Activated naive CD4-positive, alpha-beta T cell treated with anti-CD3 and anti-CD28 coated beads, Interleukin-2, amount 50 U/mL, for 72 hours (primary cell): ENCODE data around the gene C20orf173. TPM values are rescaled to one million over a fixed set of nuclear protein-coding genes. Genes with fewer than 3 reads are reported as not detected.
"Not testable (repeated sequence)": the region's sequence is repeated elsewhere in the genome, so short reads cannot be mapped to it uniquely, and the experiment has no call there.

ENCODE experiments used
- ATAC-seq, 2 donors: fragments of 150-1000 bp; cut with Tn5 transposase; 2 replicates each; pipeline ENCODE4 v1.10.0; 2021; ENCODE audit warnings: mild to moderate bottlenecking in 2 of 2, moderate library complexity in 2 of 2
- DNase-seq, 2 donors: peaks; one replicate each; pipeline ENCODE4 v3.0.0; 2021 to 2022; ENCODE audit warnings: low spot score in 2 of 2
- H3K27ac Mint-ChIP-seq, 2 donors: one replicate each; pipeline ENCODE4 v1.8.0; 2022; ENCODE audit warnings: mild to moderate bottlenecking in 2 of 2, mixed read lengths in 2 of 2
- H3K36me3 Mint-ChIP-seq, 2 donors: one replicate each; pipeline ENCODE4 v1.8.0; 2022; ENCODE audit warnings: mixed read lengths in 2 of 2
- H3K9me3 Mint-ChIP-seq, 2 donors: one replicate each; pipeline ENCODE4 v1.8.0; 2022; ENCODE audit warnings: mixed read lengths in 2 of 2
- total RNA-seq, 2 donors: library from RNA; stranded (reverse); gene quantifications; one replicate each; pipeline ENCODE4 v1.2.3, GENCODE V29; 2022

Gene C20orf173
- total RNA-seq, 2 donors from 2014 or later, result not detected

DNA sequence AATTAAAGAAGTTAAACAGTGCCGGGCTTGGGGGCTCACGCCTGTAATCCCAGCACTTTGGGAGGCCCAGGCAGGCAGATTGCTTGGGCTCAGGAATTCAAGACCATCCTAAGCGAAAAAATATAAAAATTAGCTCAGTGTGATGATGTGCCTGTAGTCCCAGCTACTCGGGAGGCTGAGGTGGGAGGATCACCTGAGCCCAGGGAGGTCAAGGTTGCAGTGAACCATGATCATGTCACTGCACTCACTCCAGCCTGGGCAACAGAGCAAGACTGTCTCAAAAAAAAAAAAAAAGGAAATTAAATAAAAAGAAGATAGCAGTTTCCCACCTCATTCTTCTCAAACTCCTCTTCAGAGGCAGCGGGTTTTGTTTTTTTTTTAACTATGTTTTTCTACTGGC is 11.7 kb downstream of the C20orf173 start:
- not testable (repeated sequence) for DNase-seq, H3K27ac Mint-ChIP-seq, H3K36me3 Mint-ChIP-seq, H3K9me3 Mint-ChIP-seq, ATAC-seq

DNA sequence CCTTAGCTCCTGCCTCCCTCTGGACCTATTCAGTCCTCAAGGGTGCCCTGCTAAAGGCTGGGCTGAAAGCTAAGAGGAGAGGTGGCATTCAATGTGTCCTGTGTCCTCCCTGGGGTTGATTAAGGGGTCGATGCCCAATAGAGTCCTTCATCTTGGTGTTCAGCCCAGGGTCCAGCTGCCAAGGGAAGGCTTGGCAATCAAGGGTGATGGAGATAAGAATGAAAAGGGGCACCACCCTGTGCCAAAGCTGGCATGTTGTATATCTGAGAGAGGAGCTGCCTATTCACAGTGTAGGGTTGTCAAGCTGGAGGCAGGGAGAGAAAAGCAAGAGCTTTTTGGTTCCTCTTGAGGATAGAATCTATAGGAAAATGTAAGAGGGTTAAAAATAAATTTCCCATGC is 12.3 kb downstream of the C20orf173 start:
- DNase-seq (no peak), ATAC-seq (no peak)
- Mint-ChIP-seq H3K9me3 (no peaks in the 10 kb centered on the region), H3K27ac (peak overlapping the region in 1 of 2 donors; percentile 16), H3K36me3 (no peaks in the 10 kb centered on the region)

DNA sequence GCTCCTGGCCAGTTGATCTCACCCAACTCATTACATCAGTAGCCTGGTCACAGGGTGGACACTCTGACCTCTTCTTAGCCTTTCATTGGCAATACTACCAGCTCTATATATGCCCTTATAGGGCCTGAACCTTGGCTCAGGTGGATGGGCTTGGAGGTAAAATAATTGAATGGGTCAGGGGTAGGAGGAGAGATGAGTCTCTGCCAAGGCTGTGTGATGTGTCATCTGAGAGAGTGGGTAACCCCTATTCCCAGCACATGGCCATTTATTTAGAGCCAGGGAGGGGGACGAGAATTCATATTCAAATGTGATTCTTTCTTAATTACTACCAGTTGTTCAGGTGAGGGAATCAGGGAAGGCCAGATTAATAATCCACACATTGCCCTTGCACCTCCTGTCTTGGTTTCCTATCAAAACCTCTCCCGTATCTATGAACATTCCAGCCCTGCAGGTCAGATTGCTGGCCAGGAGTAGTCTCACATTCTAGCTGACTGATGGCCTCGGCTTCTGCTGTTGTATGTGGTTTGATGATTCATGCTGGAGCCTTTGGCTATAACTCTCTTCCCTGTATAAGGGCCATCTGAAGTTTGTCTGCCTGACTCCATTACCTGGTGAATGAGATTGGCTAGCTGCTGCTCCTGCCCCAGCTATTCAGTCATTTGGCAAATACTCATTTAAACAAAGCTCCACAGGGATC is 13.4 kb downstream of the C20orf173 start:
- peak; percentile 22 to 25 for ATAC-seq
- DNase-seq, result no peak
- no peaks in the 10 kb centered on the region for H3K9me3 Mint-ChIP-seq
- H3K36me3 Mint-ChIP-seq, result no peaks in the 10 kb centered on the region
- H3K27ac Mint-ChIP-seq, result peak overlapping the region; percentile 35 to 65

DNA sequence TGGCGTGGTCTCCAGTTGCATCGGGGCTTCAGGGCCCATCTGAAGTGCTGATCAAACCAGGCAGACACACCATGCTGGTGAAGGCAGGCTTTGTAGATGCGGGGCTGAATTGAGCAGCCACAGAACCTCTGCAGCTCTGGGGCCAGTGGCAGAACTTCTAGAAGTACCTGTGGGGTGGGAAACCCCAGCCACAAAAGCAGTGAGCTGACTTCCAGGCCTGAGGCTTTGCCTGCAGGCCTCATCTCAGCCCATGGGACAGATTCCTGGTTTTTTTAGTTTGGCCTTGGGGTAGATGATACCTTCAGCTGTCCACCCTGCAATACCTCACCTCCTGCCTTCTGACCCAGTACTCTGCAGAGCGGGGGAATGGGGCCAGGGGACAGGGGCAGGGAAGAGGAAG is 14.1 kb downstream of the C20orf173 start:
- peak overlapping the region in 1 of 2 donors; percentile 35 for H3K27ac Mint-ChIP-seq
- DNase-seq (no peak), ATAC-seq (no peak)
- H3K9me3 Mint-ChIP-seq, result no peaks in the 10 kb centered on the region
- H3K36me3 Mint-ChIP-seq, result no peaks in the 10 kb centered on the region

DNA sequence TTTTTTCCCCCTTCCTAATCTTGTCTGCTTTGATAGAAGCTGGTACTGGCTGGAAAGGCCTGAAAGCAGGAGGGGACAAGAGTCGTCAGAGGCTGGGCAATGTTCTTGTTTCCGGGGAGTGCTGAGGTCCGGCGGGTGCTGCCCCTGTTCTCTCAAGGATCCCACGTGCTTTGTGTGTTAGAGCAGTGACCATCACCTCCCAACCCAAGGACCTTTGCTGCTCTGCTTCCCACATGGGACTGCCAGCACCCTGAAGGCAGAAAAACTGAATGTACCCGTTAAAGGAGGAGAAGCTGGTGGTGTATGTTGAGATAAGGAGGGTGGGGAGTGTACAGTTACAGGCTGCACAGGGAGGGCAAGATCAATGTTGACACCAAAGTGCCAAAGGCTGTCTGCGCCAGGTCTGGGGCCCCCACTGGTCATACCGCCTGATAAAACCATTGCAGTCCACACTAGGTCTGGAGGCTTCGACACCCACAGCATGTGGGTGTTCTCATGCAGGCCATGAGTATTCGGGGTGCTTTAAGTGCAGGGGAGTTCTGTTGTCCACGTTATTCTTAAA is 15.0 kb downstream of the C20orf173 start:
- H3K9me3 Mint-ChIP-seq, result no peaks in the 10 kb centered on the region
- no peaks in the 10 kb centered on the region for H3K36me3 Mint-ChIP-seq
- no peak for ATAC-seq
- peak overlapping the region in 1 of 2 donors; percentile 90 for H3K27ac Mint-ChIP-seq
- no peak for DNase-seq

DNA sequence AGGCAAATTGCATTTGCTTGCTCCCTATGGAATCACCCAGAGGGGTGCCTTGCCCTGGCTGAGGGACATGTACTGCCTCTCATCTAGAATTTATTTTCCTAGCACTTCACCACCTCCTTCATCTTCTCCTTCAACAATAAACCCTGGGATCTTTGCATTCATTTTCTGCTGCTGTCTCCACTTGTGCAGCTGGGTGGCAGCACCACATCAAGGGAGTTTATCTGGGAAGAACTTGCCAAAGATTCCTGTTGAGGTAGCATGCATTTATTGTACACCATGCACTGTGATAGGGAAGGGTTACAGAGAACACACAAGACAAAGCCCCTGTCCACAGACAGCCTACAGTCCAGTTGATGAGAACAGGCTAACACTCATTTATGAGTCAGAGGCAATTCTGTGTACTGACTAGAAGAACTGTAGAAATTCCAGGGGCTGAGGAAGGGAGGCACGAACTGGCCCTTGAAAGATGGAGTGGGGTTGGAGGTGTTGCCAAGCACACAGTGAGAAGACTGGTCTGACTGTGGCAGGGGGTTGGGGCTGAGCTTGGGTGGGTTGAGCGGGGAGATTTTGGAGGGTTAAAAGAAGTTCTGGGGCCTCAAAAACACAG is 17.5 kb downstream of the C20orf173 start:
- H3K36me3 Mint-ChIP-seq, result no peaks in the 10 kb centered on the region
- no peaks in the 10 kb centered on the region for H3K9me3 Mint-ChIP-seq
- no peak for ATAC-seq
- peak overlapping the region in 1 of 2 donors; percentile 49 for H3K27ac Mint-ChIP-seq
- no peak for DNase-seq

DNA sequence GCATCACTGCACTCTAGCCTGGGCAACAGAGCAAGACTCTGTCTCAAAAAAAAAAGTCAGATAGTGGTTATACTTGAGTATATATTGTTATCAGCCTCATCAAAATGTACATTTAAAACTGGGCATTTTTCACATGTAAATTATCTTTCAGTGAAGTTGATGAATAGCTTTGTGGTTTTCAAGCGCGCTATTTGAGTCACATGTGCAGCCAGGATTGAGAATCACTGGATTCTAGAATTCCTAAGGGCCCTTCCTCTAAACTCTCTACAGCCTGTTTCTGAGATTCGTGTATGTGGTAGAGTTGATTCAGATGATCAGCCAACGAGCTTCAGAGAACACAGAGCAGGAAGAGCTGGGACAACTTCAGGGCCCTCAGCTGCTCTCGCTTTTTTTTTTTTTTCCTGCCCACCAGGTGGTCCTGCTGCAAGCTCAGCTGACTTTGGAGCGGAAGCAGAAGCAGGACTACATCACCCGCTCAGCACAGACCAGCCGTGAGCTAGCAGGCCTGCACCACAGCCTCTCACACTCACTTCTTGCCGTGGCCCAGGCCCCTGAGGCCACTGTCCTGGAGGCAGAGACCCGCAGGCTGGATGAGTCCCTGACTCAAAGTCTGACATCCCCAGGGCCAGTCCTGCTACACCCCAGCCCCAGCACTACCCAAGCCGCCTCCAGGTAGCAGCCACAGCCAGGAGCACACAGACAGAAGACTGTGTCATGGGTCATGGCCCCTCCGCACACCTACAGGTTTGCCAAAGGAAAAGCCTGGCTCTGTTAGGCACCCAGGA is 18.3 kb downstream of the C20orf173 start:
- Mint-ChIP-seq H3K36me3 (no peaks in the 10 kb centered on the region), H3K27ac (peak overlapping the region in 1 of 2 donors; percentile 49), H3K9me3 (no peaks in the 10 kb centered on the region)
- DNase-seq (no peak), ATAC-seq (no peak)

DNA sequence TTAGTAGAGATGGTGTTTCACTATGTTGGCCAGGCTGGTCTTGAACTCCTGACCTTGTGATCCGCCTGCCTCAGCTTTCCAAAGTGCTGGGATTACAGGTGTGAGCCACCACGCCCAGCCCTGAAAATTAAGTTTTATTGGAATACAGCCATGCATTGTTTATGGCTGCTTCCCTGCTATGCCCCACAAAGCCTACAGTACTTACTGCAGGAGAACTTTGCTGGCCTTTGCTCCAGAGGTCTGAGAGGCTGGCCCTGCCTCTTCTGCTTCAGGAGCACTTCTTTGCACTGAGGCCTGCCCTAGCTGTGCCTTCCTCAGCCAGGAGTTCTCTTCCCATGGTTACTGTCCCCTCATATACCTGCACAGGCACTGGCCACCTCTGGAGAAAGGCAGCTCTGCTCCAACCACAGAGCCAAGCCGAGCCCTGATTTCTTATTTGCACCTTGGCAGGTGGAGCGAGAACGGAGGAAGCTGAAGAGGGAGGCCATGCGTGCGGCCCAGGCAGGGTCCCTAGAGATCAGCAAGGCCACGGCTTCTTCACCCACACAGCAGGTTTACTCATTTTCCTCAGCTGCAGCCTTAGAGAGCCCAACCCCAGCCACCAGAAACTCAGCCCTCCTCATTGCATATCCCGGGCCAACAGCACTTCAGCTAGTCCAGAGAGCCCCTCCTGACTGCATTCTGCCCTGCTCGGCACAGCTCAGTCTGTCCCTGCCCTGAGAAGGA is 20.8 kb downstream of the C20orf173 start:
- H3K27ac Mint-ChIP-seq, result no peak overlapping the region
- no peaks in the 10 kb centered on the region for H3K9me3 Mint-ChIP-seq
- DNase-seq (no peak), ATAC-seq (no peak)
- H3K36me3 Mint-ChIP-seq, result peaks cover under 1 to 11% of the 10 kb centered on the region in 2 donors

DNA sequence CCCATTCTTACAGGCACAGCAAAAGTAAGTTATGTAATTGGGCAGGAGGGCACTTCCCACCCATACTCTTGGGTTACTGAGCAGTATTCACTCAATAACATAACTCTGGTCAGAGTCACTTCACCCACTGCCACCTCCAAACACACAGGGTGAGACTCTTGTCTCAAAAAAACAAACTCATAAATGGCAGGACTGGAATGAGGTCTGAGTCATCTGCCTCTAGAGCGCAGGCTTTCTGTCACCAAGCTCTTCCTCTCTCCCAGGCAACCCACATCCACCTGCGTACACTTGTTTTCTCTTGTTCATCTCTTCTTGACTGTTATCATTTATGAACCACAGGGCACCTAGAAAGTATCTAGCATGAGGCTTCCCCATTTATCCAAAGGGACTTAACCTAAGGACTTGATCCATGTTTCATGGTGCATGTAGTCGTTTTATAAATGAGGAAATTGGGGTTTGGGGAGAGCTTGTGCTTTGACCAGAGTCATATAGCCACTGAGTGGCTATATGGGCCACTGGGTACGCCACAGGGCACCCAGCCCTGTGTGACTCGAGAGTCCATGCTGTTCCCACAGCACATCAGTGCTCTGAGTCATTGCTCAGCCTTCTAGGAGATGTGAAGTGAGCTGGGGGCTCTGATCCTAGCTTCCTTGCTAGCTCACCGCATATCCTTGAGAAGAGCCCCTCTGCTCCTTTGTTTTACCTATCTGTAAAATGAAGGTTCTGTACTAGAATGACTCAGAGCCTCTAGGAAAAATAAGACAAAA is 22.4 kb downstream of the C20orf173 start:
- DNase-seq, result no peak
- peaks cover 16 to 27% of the 10 kb centered on the region in 2 donors for H3K36me3 Mint-ChIP-seq
- H3K27ac Mint-ChIP-seq, result peak overlapping the region; percentile 73 to 77
- ATAC-seq, result peak; percentile 74 to 78
- H3K9me3 Mint-ChIP-seq, result no peaks in the 10 kb centered on the region

DNA sequence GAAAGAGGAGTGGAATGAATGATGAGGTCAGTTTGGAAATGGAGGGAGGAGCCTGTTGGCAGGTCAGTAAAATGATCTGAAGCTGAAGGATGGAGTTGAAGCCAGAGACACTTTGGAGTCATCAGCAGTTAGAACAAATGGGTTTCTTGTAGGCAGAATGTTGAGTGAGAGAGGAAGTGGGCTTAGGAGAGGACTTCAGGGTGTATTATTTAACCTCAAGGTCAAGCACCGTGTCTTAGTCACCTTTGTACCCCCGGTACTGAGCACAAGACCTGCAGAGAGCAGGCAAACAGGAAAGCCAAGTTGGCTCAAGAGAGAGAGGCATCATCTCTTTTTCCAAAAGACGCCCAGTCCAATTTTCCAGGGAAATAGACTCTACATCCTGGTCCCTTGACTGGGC is 23.3 kb downstream of the C20orf173 start:
- Mint-ChIP-seq H3K36me3 (peaks cover 19 to 31% of the 10 kb centered on the region in 2 donors), H3K27ac (peak overlapping the region; percentile 6 to 73), H3K9me3 (no peaks in the 10 kb centered on the region)
- no peak for ATAC-seq
- no peak for DNase-seq

DNA sequence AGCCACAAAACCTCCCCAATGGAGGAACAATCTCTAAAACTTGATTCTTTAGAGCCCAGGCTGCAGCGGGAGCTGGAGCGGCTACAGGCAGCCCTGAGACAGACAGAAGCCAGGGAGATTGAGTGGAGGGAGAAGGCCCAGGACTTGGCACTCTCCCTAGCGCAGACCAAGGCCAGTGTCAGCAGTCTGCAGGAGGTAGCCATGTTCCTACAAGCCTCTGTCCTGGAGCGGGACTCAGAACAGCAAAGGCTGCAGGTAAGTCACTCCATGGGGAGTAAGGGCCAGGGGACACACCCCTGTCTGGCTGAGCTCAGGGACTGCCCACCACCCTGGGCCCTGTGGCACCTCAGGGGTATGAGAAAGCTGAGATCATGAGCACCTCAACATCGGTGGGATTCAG is 24.7 kb downstream of the C20orf173 start:
- Mint-ChIP-seq H3K36me3 (peaks cover 20 to 35% of the 10 kb centered on the region in 2 donors), H3K9me3 (no peaks in the 10 kb centered on the region), H3K27ac (peak overlapping the region; percentile 73 to 79)
- no peak for DNase-seq
- ATAC-seq, result no peak

DNA sequence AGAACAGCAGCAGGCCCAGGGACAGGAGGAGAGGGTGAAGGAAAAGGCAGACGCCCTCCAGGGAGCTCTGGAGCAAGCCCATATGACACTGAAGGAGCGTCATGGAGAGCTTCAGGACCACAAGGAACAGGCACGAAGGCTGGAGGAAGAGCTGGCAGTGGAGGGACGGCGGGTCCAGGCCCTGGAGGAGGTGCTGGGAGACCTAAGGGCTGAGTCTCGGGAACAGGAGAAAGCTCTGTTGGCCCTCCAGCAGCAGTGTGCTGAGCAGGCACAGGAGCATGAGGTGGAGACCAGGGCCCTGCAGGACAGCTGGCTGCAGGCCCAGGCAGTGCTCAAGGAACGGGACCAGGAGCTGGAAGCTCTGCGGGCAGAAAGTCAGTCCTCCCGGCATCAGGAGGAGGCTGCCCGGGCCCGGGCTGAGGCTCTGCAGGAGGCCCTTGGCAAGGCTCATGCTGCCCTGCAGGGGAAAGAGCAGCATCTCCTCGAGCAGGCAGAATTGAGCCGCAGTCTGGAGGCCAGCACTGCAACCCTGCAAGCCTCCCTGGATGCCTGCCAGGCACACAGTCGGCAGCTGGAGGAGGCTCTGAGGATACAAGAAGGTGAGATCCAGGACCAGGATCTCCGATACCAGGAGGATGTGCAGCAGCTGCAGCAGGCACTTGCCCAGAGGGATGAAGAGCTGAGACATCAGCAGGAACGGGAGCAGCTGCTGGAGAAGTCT is 25.5 kb downstream of the C20orf173 start:
- ATAC-seq, result no peak
- Mint-ChIP-seq H3K36me3 (peaks cover 26 to 40% of the 10 kb centered on the region in 2 donors), H3K27ac (peak overlapping the region; percentile 73 to 79), H3K9me3 (no peaks in the 10 kb centered on the region)
- no peak for DNase-seq

DNA sequence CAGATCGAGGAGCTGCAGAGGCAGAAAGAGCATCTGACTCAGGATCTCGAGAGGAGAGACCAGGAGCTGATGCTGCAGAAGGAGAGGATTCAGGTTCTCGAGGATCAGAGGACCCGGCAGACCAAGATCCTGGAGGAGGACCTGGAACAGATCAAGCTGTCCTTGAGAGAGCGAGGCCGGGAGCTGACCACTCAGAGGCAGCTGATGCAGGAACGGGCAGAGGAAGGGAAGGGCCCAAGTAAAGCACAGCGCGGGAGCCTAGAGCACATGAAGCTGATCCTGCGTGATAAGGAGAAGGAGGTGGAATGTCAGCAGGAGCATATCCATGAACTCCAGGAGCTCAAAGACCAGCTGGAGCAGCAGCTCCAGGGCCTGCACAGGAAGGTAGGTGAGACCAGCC is 26.2 kb downstream of the C20orf173 start:
- Mint-ChIP-seq H3K27ac (peak overlapping the region; percentile 73 to 81), H3K36me3 (peaks cover 26 to 40% of the 10 kb centered on the region in 2 donors), H3K9me3 (no peaks in the 10 kb centered on the region)
- DNase-seq (no peak), ATAC-seq (no peak)

DNA sequence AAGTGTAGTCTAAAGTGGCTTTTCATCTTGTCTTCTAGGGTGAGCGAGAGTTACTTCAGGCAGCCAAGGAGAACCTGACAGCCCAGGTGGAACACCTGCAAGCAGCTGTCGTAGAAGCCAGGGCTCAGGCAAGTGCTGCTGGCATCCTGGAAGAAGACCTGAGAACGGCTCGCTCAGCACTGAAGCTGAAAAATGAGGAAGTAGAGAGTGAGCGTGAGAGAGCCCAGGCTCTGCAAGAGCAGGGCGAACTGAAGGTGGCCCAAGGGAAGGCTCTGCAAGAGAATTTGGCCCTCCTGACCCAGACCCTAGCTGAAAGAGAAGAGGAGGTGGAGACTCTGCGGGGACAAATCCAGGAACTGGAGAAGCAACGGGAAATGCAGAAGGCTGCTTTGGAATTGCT is 27.1 kb downstream of the C20orf173 start:
- Mint-ChIP-seq H3K27ac (peak overlapping the region; percentile 73 to 86), H3K9me3 (no peaks in the 10 kb centered on the region), H3K36me3 (peaks cover 26 to 40% of the 10 kb centered on the region in 2 donors)
- no peak for DNase-seq
- ATAC-seq, result no peak

DNA sequence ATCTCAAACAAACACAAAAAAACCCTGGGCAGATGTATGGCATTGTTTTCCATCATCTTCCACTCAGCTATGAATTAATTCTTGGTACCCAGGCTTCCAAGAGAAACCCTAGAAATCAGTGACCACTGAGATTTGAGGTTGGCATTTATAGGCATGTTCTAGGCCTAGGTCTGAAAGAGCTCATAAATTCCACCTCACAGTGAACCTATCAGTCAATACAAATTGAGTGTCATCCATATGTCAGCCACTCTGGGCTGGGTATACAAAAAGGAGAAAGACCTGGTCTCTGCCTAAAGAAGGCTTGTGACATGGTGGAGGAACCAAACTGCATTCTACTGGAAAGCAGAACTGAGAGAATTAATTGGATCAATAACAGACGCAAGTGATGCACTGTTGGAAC is 30.2 kb downstream of the C20orf173 start:
- H3K36me3 Mint-ChIP-seq, result peaks cover 37 to 44% of the 10 kb centered on the region in 2 donors
- DNase-seq, result no peak
- no peaks in the 10 kb centered on the region for H3K9me3 Mint-ChIP-seq
- H3K27ac Mint-ChIP-seq, result peak overlapping the region; percentile 67 to 95
- no peak for ATAC-seq
